ENCODE measurements around the gene METTL25B. TPM values are rescaled to one million over a fixed set of nuclear protein-coding genes. Genes with fewer than 3 reads are reported as not detected.
A peak's percentile ranks its signal among the peaks of the same experiment; 100 is the strongest.

Gene METTL25B
- total RNA-seq, 1 donor: 12.5 TPM

- no peak overlapping the region for H3K4me3 ChIP-seq (ENCODE audit: low read depth, low read length)
- TF ChIP-seq CTCF (IDR thresholded peaks at IDR 0.05; ENCODE audit: insufficient read depth, low read depth, low read length): no peak
- peak; percentile 40 for DNase-seq (ENCODE audit: low read depth)
These were observed 44.6 kb downstream of the METTL25B start for GRCh38 chr1:156772728-156773497.

GRCh38 chr1:156773607-156774006, 45.3 kb downstream of the METTL25B start:
- peak; percentile 13 for TF ChIP-seq CTCF (IDR thresholded peaks at IDR 0.05; ENCODE audit: insufficient read depth, low read depth, low read length)
- no peak for DNase-seq (ENCODE audit: low read depth)
- H3K4me3 ChIP-seq (ENCODE audit: low read depth, low read length): no peak overlapping the region

GRCh38 chr1:156775799-156776198, 47.5 kb downstream of the METTL25B start:
- TF ChIP-seq CTCF (IDR thresholded peaks at IDR 0.05; ENCODE audit: insufficient read depth, low read depth, low read length): no peak
- no peak for DNase-seq (ENCODE audit: low read depth)
- H3K4me3 ChIP-seq (ENCODE audit: low read depth, low read length): no peak overlapping the region

GRCh38 chr1:156776942-156777341, 48.7 kb downstream of the METTL25B start:
- DNase-seq (ENCODE audit: low read depth): no peak
- H3K4me3 ChIP-seq (ENCODE audit: low read depth, low read length): no peak overlapping the region
- no peak for TF ChIP-seq CTCF (IDR thresholded peaks at IDR 0.05; ENCODE audit: insufficient read depth, low read depth, low read length)

GRCh38 chr1:156777573-156777972, 49.3 kb downstream of the METTL25B start:
- TF ChIP-seq CTCF (IDR thresholded peaks at IDR 0.05; ENCODE audit: insufficient read depth, low read depth, low read length): no peak
- no peak overlapping the region for H3K4me3 ChIP-seq (ENCODE audit: low read depth, low read length)
- DNase-seq (ENCODE audit: low read depth): no peak

GRCh38 chr1:156781585-156782186, 53.4 kb downstream of the METTL25B start:
- H3K4me3 ChIP-seq (ENCODE audit: low read depth, low read length): no peak overlapping the region
- DNase-seq (ENCODE audit: low read depth): peak; percentile 63
- TF ChIP-seq CTCF (IDR thresholded peaks at IDR 0.05; ENCODE audit: insufficient read depth, low read depth, low read length): no peak

All from fibroblast of villous mesenchyme (primary cell).